Aorta (tissue), 5 donors: ENCODE measurements around the gene ADH1A. TPM values are rescaled to one million over a fixed set of nuclear protein-coding genes. Genes with fewer than 3 reads are reported as not detected.
"Not testable (repeated sequence)": the region's sequence is repeated elsewhere in the genome, so short reads cannot be mapped to it uniquely, and the experiment has no call there.

Experiments
- ATAC-seq: fragments of 200-7000 bp; cut with Tn5 transposase; one replicate; pipeline ENCODE4 v1.9.1; 2022; ENCODE audit warnings: moderate library complexity; ENCODE audit not compliant: low FRiP score
- DNase-seq, 2 donors: peaks; one replicate each; pipeline ENCODE4 v3.0.0-alpha.2; 2020
- H3K27ac ChIP-seq, 2 donors: one replicate each; pipeline ENCODE4 v1.5.1; 2013; ENCODE audit warnings: low read length in 2 of 2, mild to moderate bottlenecking in 2 of 2, moderate library complexity in 2 of 2, control low read depth in 1 of 2, inconsistent platforms in 1 of 2, low read depth in 1 of 2
- H3K27me3 ChIP-seq, 2 donors: one replicate each; pipeline ENCODE4 v1.6.1; 2013; ENCODE audit warnings: control low read depth in 1 of 2, low read length in 1 of 2, mild to moderate bottlenecking in 1 of 2, moderate library complexity in 1 of 2; ENCODE audit not compliant: insufficient read depth in 2 of 2, control insufficient read depth in 1 of 2
- H3K36me3 ChIP-seq, 2 donors: one replicate each; pipeline ENCODE4 v1.6.1; 2013; ENCODE audit warnings: control low read depth in 1 of 2, low read length in 1 of 2, mild to moderate bottlenecking in 1 of 2; ENCODE audit not compliant: insufficient read depth in 2 of 2, control insufficient read depth in 1 of 2
- H3K4me1 ChIP-seq, 2 donors: one replicate each; pipeline ENCODE4 v1.6.1; 2013; ENCODE audit warnings: low read length in 2 of 2, control low read depth in 1 of 2, mild to moderate bottlenecking in 1 of 2, moderate library complexity in 1 of 2; ENCODE audit not compliant: insufficient read depth in 2 of 2, control insufficient read depth in 1 of 2
- H3K4me3 ChIP-seq, 2 donors: one replicate each; pipeline ENCODE4 v1.5.1; 2013; ENCODE audit warnings: low read length in 2 of 2, control low read depth in 1 of 2, mild to moderate bottlenecking in 1 of 2
- H3K9me3 ChIP-seq: one replicate; pipeline ENCODE4 v1.6.1; 2013; ENCODE audit warnings: mild to moderate bottlenecking, low read length; ENCODE audit not compliant: control insufficient read depth
- WGBS, 2 donors: extraction: QIAGEN DNeasy Blood & Tissue Kit; methylation state at CpG; one replicate each; pipeline ENCODE4 v1.1.7; 2013; 5-methylcytosine and 5-hydroxymethylcytosine counted together
- intact Hi-C, 2 donors: fragments of 100-400 bp; cut with DNase I; formaldehyde crosslinking; loops; one replicate each; pipeline versions ENCODE4 v1.14.2 to v1.15.0; 2022
- polyA plus RNA-seq, 2 donors: library from polyadenylated mRNA; stranded (reverse); fragments of 200-250 nt; gene quantifications; one replicate each; pipeline ENCODE4 v1.2.3, GENCODE V29; 2013
- total RNA-seq, 2 donors: library from RNA; stranded (reverse); fragmentation: NEBNext Ultra II Directional; extraction: Animal tissue kit (Norgen Biotek cat#: 25700); gene quantifications; one replicate each; pipeline ENCODE4 v1.2.1, GENCODE V29; 2021
- donor health status: healthy with polysubstance abuse.
- donor health status: Bipolar disorder and iron deficiency.
- donor health status: DM: no; HTN: no; CAD: no.
- donor health status: DM: no; HTN: no; CAD: no.
- donor health status: DM: yes; HTN: yes; CAD: no.

ADH1A gene
- total and polyA plus RNA-seq, 4 donors, result 0.67 to 3.5 (median 2.1) TPM

- ATAC-seq, result peak; percentile 5
- DNase-seq, result no peak
- Histone ChIP-seq H3K36me3 (no peaks in the 10 kb centered on the region), H3K9me3 (no peaks in the 10 kb centered on the region), H3K4me1 (peaks cover 2 to 5% of the 10 kb centered on the region in 2 donors), H3K27ac (peak within 1 kb of the TSS in 1 of 2 donors; percentile 64), H3K4me3 (peak within 1 kb of the TSS; percentile 47 to 54), H3K27me3 (no peaks in the 10 kb centered on the region)
- intact Hi-C loops, result loop anchor here in 1 of 2 donors (5.0 kb wide), 1 partner anchor 61 kb away; no protein-coding TSS in a partner anchor
- 24 to 29% methylated on average over 8 of the region's 8 CpGs for whole genome bisulfite sequencing, 2 donors
These were observed 30.7 kb upstream of the ADH1A start, which contains the start of gene ADH1B for GRCh38 chr4:99321241-99322191. TSS of gene ADH1B (minus strand) at chr4:99321401. CDS start at chr4:99321331, 70 bp downstream.

GRCh38 chr4:99317811-99318210, 27.0 kb upstream of the ADH1A start:
- Histone ChIP-seq H3K4me3 (peak overlapping the region in 1 of 2 donors; percentile 8), H3K27ac (peak overlapping the region in 1 of 2 donors; percentile 67)
- ATAC-seq, H3K27me3 ChIP-seq, H3K9me3 ChIP-seq, H3K36me3 ChIP-seq, DNase-seq, intact Hi-C loops, H3K4me1 ChIP-seq: not testable (repeated sequence)
- WGBS, 2 donors, result 85 to 87% methylated on average over 8 of the region's 8 CpGs

- WGBS, 2 donors, result 50 to 55% methylated on average over 3 of the region's 3 CpGs
- Histone ChIP-seq H3K27me3 (no peaks in the 10 kb centered on the region), H3K9me3 (peaks cover 2% of the 10 kb centered on the region), H3K4me1 (peaks cover 2 to 3% of the 10 kb centered on the region in 2 donors), H3K27ac (peak overlapping the region in 1 of 2 donors; percentile 67), H3K36me3 (peaks cover 3% of the 10 kb centered on the region in 2 donors), H3K4me3 (peak overlapping the region in 1 of 2 donors; percentile 8)
- DNase-seq (no peak), ATAC-seq (no peak)
- intact Hi-C loops, result no loop called here
These were observed 26.6 kb upstream of the ADH1A start for GRCh38 chr4:99317354-99317753.

DNA sequence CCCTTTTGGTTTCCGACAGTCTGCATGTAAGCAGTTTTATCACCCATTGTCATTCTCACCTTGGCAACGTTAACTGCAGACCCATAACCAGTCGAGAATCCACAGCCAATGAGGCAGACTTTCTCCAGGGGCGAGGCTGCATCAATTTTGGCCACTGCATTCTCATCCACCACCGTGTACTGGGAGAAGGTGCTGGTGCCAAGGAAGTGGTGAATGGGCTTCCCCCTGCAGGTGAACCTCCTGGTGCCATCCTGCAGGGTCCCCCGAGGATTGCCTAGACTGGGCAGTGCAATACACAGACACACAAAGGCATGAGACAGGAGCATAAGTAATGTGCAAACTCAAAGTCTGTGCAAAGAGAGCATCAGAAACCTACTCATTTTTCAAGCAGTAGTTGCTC, 25.1 kb upstream of the ADH1A start:
- no peak for ATAC-seq
- Histone ChIP-seq H3K27me3 (no peaks in the 10 kb centered on the region), H3K4me1 (peaks cover 0 to 2% of the 10 kb centered on the region in 2 donors), H3K36me3 (peaks cover 3% of the 10 kb centered on the region in 2 donors), H3K4me3 (no peak overlapping the region), H3K9me3 (peaks cover 2% of the 10 kb centered on the region), H3K27ac (peak overlapping the region in 1 of 2 donors; percentile 40)
- intact Hi-C loops, result no loop called here
- WGBS, 2 donors, result 72 to 76% methylated on average over 6 of the region's 6 CpGs
- no peak for DNase-seq

- peaks cover 2% of the 10 kb centered on the region for H3K9me3 ChIP-seq
- no peaks in the 10 kb centered on the region for H3K27me3 ChIP-seq
- intact Hi-C loops, result no loop called here
- no peak overlapping the region for H3K27ac ChIP-seq
- 83 to 89% methylated on average over 1 of the region's 1 CpG for WGBS, 2 donors
- peaks cover 3% of the 10 kb centered on the region in 2 donors for H3K36me3 ChIP-seq
- ATAC-seq (peak; percentile 2), DNase-seq (no peak)
- no peak overlapping the region for H3K4me3 ChIP-seq
- H3K4me1 ChIP-seq, result no peaks in the 10 kb centered on the region
These were observed 23.4 kb upstream of the ADH1A start for GRCh38 chr4:99314211-99314610.

- no peaks in the 10 kb centered on the region for H3K4me1 ChIP-seq
- no peak overlapping the region for H3K27ac ChIP-seq
- DNase-seq (no peak), ATAC-seq (no peak)
- H3K4me3 ChIP-seq, result no peak overlapping the region
- H3K9me3 ChIP-seq, result no peaks in the 10 kb centered on the region
- 89 to 90% methylated on average over 2 of the region's 2 CpGs for WGBS, 2 donors
- no peaks in the 10 kb centered on the region for H3K27me3 ChIP-seq
- peaks cover 0 to 3% of the 10 kb centered on the region in 2 donors for H3K36me3 ChIP-seq
- intact Hi-C loops, result no loop called here
These were observed 19.6 kb upstream of the ADH1A start for GRCh38 chr4:99310389-99310788.

DNA sequence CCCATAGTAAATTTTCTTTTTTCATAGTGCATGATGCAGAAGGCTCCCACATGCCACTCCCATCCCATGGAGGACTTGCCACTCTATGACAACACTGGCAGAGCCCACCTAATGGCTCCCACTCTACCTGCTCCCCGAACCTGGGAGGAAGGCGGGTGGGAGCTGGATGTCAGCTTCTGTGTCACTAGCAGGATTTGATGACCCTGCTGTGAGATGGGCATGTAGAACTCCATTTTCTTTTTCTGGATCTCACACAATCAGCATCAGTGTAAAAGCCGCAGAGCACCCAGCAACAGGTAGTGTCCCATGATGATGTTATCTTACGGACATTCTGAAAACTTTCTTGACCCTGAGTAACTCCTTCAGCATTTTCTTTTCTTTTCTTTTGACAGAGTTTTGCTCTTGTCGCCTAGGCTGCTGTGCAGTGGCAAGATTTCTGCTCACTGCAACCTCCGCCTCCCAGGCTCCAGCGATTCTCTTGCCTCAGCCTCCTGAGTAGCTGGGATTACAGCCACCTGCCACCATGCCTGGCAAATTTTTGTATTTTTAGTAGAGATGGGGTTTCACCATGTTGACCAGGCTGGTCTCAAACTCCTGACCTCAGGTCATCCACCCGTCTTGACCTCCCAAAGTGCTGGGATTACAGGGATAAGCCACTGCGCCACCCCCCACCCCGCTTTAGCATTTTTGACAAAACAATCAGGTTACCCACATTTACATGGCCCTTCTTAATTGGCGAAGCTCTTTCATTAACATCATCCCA, 15.0 kb upstream of the ADH1A start:
- Histone ChIP-seq H3K9me3 (no peaks in the 10 kb centered on the region), H3K27ac (peak overlapping the region in 1 of 2 donors; percentile 2), H3K4me3 (no peak overlapping the region), H3K4me1 (no peaks in the 10 kb centered on the region), H3K27me3 (no peaks in the 10 kb centered on the region), H3K36me3 (no peaks in the 10 kb centered on the region)
- DNase-seq (no peak), ATAC-seq (peak; percentile 12)
- intact Hi-C loops, result no loop called here
- 95 to 97% methylated on average over 11 of the region's 11 CpGs for WGBS, 2 donors

DNA sequence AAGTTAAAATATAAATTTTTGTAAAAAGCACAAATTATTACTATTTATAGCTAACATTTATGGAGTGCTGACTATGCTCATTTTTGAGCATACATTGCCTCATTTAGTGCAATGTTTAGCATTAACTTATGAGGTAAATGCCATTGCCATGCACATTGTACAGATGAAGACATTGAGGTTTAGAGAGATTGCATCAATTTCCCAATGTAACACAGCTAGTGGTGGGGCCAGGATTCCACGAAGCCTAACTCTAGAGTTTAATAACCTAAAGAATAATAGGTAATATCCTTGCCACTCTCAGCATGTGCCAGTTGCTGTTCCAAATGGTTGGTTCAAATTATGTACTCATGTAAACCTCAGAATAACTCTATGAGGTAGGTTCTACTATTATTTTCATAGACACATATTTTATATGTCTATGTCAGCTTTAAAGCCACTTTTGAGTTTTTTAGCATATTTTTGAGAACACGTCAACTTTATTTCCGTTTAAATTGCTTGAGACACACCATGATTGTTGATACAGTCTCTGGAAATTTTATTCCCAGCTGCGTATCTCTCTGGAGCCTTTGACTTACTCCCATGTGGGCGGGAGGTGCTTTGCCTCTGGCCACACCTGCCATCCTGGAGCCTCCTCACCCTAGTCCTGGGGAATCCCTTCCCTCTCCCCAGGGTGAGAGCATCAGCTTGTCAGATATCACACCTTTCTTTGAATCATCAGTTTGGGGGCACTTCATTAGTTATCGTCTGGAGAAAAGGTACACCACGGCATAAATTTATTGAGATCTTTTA, 10.8 kb upstream of the ADH1A start:
- ATAC-seq (peak; percentile 8), DNase-seq (peak in 1 of 2 donors; percentile 72)
- Histone ChIP-seq H3K27me3 (no peaks in the 10 kb centered on the region), H3K27ac (peak overlapping the region; percentile 63 to 93), H3K36me3 (no peaks in the 10 kb centered on the region), H3K9me3 (no peaks in the 10 kb centered on the region), H3K4me3 (no peak overlapping the region), H3K4me1 (peaks cover 1 to 4% of the 10 kb centered on the region in 2 donors)
- intact Hi-C loops, result loop anchor here (2.0 to 5.0 kb wide), 3 partner anchors 93 to 101 kb away; no protein-coding TSS in a partner anchor
- 42% methylated on average over 7 of the region's 7 CpGs for WGBS, 2 donors
